GM21360 (cell line): ENCODE results near the gene PLA2G4A.

Experiments
- ATAC-seq: cut with Tn5 transposase; IDR thresholded peaks from one replicate; pipeline ENCODE4 v1.9.1; 2021; ENCODE audit warnings: mild to moderate bottlenecking, moderate library complexity; ENCODE audit not compliant: unreplicated experiment

Gene PLA2G4A

GRCh38 chr1:186974774-186975181 is 146.0 kb downstream of the PLA2G4A start:
- ATAC-seq, result no peak

DNA sequence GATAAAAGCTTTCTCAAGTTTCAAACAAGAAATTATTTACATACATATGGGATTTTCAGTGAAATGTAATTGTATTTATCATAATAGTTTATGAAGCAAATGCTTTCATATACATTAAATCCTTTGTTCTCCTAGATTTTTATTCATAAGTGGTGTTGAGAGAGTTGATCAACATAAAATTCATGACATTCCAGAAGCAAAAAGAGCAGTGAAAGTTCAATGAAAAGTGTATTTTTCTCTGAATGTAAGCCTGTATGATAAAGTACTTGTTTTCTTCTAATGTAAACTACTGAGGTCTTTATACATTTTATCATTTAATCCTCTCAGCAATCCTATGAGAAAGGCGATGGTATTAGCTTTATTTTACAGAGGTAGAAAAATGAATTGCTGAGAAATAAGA is 146.5 kb downstream of the PLA2G4A start:
- no peak for ATAC-seq

GRCh38 chr1:186976700-186977099 is 148.0 kb downstream of the PLA2G4A start:
- ATAC-seq, result no peak

GRCh38 chr1:186977266-186977957 is 148.7 kb downstream of the PLA2G4A start:
- no peak for ATAC-seq

GRCh38 chr1:186978596-186979556 is 150.1 kb downstream of the PLA2G4A start:
- ATAC-seq, result no peak

- ATAC-seq, result no peak
Observed at GRCh38 chr1:186980400-186980799, 151.7 kb downstream of the PLA2G4A start.

- no peak for ATAC-seq
Observed at GRCh38 chr1:186982116-186982515, 153.4 kb downstream of the PLA2G4A start.

- ATAC-seq, result no peak
Observed at GRCh38 chr1:186983327-186983726, 154.6 kb downstream of the PLA2G4A start.

DNA sequence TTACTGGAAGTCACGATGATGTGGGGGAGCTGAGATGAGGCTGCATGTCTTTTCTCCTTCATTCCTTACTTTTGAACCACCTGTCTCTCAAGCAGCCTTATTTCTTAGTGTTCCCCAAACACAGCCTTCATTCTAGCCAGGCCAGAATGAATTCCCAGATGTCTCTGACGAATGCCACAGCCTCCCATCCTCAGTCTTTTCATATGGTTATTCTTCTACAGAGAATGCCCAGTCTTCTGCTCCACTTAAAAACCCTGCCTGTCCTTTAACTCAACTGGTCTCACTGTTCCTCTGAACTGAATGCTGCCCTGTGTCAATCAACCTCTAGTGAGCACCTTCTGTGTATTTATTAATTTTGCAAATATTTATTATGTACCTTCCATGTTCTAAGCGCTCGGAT is 156.2 kb downstream of the PLA2G4A start:
- no peak for ATAC-seq

DNA sequence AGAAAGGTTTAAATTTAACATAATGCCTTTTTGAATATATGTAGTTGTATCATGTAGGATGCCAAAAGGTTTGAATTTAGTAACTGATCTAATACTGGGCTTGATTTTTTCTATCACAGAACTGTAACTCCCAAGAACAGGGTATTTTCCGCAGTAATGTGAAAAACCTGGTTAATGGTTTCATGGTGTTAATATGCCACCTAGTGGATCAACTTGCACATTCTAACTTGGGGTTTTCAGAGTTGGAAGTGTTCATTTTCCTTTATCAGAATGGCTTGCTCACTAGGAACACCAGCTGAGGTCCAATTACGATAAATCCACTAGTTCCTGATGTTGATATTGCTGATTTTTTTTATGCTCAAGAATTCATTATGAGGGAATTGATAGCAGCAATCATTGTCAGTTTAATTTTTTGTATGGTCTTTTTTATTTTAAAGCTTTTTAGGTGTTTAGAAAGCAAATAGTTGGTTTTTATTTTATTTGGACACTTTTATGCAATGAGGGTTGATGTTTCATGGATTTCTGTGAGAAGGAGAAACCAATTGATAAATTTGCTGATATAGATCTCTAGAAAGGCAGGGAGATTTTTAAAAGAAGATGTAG is 157.2 kb downstream of the PLA2G4A start:
- ATAC-seq, result peak; percentile 80

DNA sequence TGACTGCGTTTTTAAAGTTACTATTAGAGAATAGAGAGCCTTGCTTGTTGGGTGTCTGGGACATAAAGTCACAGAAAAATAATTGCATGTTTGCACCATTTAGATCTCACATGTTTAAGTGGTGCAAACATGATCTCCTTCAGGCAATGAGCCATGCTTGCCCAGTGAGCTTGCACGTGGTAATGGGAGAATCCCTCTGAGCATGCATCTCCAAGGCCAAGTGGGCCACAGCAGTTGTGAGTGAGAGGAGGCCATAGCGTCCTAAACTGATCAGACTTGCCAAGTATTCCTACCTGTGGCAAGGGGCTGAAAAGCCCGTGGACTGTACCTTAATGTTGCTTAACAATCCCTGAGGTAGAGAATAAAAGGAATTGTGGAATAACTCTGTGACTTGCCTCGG is 158.3 kb downstream of the PLA2G4A start:
- ATAC-seq, result no peak

- ATAC-seq, result no peak
Observed at GRCh38 chr1:186987769-186988168, 159.0 kb downstream of the PLA2G4A start.

- ATAC-seq, result no peak
Observed at GRCh38 chr1:186993996-186994395, 165.2 kb downstream of the PLA2G4A start.

DNA sequence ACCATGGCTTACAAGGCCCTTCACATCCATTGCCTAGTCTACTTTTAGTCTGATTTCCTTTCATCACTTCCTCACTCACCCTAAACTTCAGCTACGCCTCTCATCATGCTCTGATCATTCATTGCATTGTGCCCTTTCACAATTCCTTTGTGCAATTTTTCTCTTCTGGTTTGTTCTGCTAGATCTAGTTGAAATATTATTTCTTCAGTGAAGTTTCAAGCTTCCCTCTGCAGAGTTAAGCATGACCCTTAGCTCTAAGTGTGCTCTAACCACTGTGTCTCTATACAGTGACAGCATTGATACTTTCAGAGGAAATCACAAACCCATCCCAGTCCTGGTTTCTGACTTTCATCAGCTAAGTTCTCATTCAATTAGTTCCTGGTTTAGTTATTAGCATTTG is 166.1 kb downstream of the PLA2G4A start:
- peak; percentile 49 for ATAC-seq

DNA sequence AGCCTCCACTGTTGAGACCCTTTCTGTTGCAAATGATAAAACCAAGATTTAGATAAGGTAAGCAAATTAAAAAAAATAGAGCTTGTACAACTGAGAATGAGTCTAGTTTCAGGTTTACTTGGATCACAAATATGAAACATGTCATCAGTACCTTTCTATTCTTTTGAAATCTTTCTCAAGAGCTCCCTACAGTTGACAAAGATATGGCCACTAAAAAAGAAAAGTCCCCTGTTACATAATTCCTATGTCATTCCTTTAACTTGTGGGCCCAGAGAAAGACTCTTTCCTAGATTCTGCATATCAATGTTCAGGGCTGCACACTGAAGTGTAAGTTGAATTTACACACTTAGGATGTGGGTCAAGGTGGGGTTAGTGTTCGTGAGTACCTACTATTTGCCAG is 168.1 kb downstream of the PLA2G4A start:
- no peak for ATAC-seq

DNA sequence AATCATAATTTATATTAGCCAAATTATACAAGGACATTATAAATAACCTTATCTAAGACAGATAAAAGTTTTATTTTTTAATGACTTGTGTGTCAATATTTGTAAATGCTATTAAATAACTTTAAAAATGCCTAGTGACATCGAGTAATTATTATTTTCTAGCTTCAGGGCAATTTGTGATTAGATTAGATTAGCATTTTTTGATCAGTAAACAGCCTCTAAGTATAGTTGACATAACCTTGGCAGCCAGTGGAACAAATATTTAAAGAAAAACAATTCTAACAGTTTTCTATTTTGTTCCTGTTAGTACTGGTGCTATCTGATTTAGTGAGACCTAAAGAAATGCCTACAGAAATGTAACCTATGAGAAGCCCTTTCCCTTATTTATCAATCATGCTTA is 169.1 kb downstream of the PLA2G4A start:
- ATAC-seq, result no peak

DNA sequence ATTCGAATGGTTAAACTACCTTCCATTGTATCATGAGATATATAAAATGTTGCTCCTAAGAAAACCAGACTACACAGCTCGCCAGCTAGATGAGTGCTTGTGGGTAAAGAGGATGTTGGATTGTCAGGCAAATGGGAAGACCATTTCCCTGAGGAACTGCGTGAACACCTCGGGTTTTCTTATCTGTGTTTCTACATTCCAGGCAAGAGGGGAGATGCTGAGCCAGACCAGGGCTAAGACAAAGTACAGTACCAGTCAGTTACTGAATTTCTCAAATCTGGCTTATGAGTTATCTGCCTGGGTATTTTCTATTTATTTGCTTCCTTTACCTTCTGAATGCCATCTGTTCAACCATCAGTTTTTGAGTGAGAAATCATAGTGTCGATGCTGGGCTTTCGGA is 170.8 kb downstream of the PLA2G4A start:
- ATAC-seq, result no peak

DNA sequence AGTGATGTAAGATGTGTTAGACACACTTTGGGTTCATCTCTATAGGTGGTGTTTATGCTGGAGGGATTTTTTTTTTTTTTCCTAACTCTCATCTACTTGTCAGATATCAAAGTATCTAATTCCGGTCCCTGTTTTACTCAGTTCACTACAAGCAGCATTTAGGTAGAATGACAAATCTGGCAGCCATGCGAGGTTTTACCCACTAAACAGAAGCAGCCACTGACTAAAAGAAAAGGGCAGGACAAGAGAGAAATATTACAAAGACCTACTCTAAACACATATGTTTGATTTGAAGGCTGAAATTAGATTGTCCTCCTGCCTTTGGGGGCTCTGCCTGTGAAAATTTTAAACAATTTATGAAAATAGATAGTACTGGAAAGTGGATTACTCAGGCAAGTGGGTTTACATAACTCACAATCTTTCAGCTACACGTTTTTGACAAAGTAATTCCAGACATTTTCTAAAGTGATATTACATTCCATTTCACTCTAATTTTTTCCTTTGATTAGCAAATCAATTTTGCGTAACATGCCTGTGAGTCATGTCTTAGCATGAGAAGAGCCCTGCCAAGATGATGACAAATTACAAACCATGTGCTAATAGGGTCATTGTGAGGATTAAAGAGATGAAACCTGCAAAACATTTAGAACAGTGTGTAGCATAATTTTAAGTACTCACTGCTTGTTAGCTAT is 172.6 kb downstream of the PLA2G4A start:
- ATAC-seq, result no peak

GRCh38 chr1:187003353-187003752 is 174.6 kb downstream of the PLA2G4A start:
- no peak for ATAC-seq

GRCh38 chr1:187006896-187007295 is 178.1 kb downstream of the PLA2G4A start:
- no peak for ATAC-seq

DNA sequence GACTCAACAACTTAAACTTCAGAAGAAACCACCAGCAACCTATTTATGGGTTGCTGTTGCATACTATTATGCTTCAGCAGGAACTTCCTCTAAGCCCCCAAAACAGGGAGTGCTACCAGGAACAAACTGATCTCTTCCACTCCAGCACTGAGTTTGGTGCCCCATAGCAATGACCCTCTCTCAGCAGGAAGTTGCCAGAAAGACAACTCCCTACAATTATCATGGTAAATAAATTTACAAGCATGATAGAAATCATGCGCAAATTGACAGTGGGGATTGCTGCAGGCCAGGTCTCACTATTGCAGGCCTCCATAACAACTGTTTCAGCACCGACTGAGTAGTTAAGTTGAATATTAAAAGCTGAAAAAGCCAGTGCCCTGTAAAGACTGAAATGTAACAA is 180.6 kb downstream of the PLA2G4A start:
- no peak for ATAC-seq
